Pancreas (tissue), 10 donors: ENCODE results near the gene MRPS33. TPM values are rescaled to one million over a fixed set of nuclear protein-coding genes. Genes with fewer than 3 reads are reported as not detected.

ENCODE experiments used
- ATAC-seq, 4 donors: fragments of 200-7000 bp; cut with Tn5 transposase; one replicate each; pipeline versions ENCODE4 v1.8.0 to v1.9.1; 2020; ENCODE audit warnings: mild to moderate bottlenecking in 4 of 4, moderate library complexity in 4 of 4
- DNase-seq, 6 donors: peaks; one replicate each; pipeline ENCODE4 v3.0.0-alpha.2; 2020
- FAIRE-seq: peaks from 2 replicates; lab custom pipeline; 2012; peaks lifted over from hg19 to GRCh38; lab: Jason Lieb, UNC
- H3K27ac ChIP-seq, 4 donors: fragments of 200-600 bp; sonication (generic); 1 replicate in 3 of 4; 2 replicates in 1 of 4; pipeline versions ENCODE4 v1.5.0 to v1.8.0; 2020
- H3K27me3 ChIP-seq, 4 donors: fragments of 200-600 bp; one replicate each; pipeline ENCODE4 v1.8.0; 2021
- H3K36me3 ChIP-seq, 3 donors: fragments of 200-600 bp; sonication (generic) in 1 of 3; one replicate each; pipeline versions ENCODE4 v1.5.0 to v1.8.0; 2020 to 2021
- H3K4me1 ChIP-seq, 3 donors: fragments of 200-600 bp; one replicate each; pipeline ENCODE4 v1.8.0; 2021
- H3K4me3 ChIP-seq, 4 donors: fragments of 200-600 bp; sonication (generic) in 2 of 4; one replicate each; pipeline versions ENCODE4 v1.5.0 to v1.8.0; 2020 to 2021
- H3K9me3 ChIP-seq, 4 donors: fragments of 200-600 bp; one replicate each; pipeline ENCODE4 v1.8.0; 2021
- WGBS, 2 donors: extraction: QIAGEN DNeasy Blood & Tissue Kit; methylation state at CpG; one replicate each; pipeline ENCODE4 v1.1.7; 2013; 5-methylcytosine and 5-hydroxymethylcytosine counted together
- intact Hi-C, 3 donors: fragments of 100-400 bp; cut with DNase I; formaldehyde crosslinking; loops; one replicate each; pipeline versions ENCODE4 v1.11.1 to v1.14.2; 2022
- polyA plus RNA-seq, 2 donors: library from polyadenylated mRNA; stranded (reverse); fragments of 200-250 nt; gene quantifications; one replicate each; pipeline ENCODE4 v1.2.3, GENCODE V29; 2013
- total RNA-seq, 6 donors: library from RNA; stranded (reverse); fragmentation: NEBNext Ultra II Directional in 4 of 6; extraction: Animal tissue kit (Norgen Biotek cat#: 25700) in 4 of 6; gene quantifications; one replicate each; pipeline versions ENCODE4 v1.2.1 to v1.2.4, GENCODE V29; 2021 to 2023
- TF ChIP-seq, protein P1 (sequence below), 4 donors: fragments of 200-600 bp; sonication (generic) in 3 of 4; IDR thresholded peaks; one replicate each; pipeline versions ENCODE4 v1.5.0 to v1.8.0; 2021; ENCODE audit warnings: antibody characterized with exemption in 4 of 4
- donor health status: healthy with polysubstance abuse.
- donor health status: DM: no; HTN: no; CAD: no; lungs with moderate emphysema.
- donor health status: DM: no; HTN: no; CAD: no.
- donor health status: control.
- donor health status: control.
- donor health status: Bipolar disorder and iron deficiency.
- donor health status: DM: yes; HTN: yes; CAD: no.
- donor health status: DM: no; HTN: no; CAD: no.
- donor health status: DM: no; HTN: no; CAD: no.
- donor health status: DM: yes; HTN: yes; CAD: no.

Gene MRPS33
- total and polyA plus RNA-seq, 8 donors: 19.6 to 44.9 (median 28.3) TPM

- no peak overlapping the region for H3K4me3 ChIP-seq
- ATAC-seq (no peak), FAIRE-seq (no peak), DNase-seq (no peak)
- TF ChIP-seq, protein P1, sequence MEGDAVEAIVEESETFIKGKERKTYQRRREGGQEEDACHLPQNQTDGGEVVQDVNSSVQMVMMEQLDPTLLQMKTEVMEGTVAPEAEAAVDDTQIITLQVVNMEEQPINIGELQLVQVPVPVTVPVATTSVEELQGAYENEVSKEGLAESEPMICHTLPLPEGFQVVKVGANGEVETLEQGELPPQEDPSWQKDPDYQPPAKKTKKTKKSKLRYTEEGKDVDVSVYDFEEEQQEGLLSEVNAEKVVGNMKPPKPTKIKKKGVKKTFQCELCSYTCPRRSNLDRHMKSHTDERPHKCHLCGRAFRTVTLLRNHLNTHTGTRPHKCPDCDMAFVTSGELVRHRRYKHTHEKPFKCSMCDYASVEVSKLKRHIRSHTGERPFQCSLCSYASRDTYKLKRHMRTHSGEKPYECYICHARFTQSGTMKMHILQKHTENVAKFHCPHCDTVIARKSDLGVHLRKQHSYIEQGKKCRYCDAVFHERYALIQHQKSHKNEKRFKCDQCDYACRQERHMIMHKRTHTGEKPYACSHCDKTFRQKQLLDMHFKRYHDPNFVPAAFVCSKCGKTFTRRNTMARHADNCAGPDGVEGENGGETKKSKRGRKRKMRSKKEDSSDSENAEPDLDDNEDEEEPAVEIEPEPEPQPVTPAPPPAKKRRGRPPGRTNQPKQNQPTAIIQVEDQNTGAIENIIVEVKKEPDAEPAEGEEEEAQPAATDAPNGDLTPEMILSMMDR (IDR thresholded peaks at IDR 0.05): no peak
- no peaks in the 10 kb centered on the region for H3K9me3 ChIP-seq
- H3K36me3 ChIP-seq: no peaks in the 10 kb centered on the region
- H3K27ac ChIP-seq: no peak overlapping the region
- no peaks in the 10 kb centered on the region for H3K4me1 ChIP-seq
- WGBS, 2 donors: 63 to 69% methylated on average over 1 of the region's 1 CpG
- intact Hi-C loops: no loop called here
- peaks cover 0 to 4% (median 0%) of the 10 kb centered on the region in 4 donors for H3K27me3 ChIP-seq
These were observed 8.5 kb upstream of the MRPS33 start for GRCh38 chr7:141023295-141023694.

DNA sequence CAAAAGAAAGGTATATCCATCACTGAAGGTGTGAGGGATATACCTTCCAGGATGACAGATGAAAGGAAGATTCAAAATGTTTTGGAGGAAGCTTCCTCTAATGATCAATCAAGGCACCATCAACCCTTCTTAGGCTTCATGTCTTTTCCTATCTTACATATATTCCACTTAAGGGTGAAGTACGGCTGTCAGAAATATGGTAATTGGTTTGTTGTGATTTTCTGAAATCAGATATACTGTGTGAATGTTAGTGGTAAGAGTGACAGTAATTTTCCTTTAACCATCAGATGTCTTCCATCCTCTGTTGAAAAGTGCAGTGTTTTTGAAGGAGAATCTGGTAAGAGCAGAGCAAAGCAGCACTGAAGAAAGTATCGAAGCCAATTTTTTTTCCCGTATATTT is 2.8 kb upstream of the MRPS33 start:
- Histone ChIP-seq H3K27ac (no peak overlapping the region), H3K4me3 (no peak overlapping the region), H3K9me3 (no peaks in the 10 kb centered on the region), H3K36me3 (no peaks in the 10 kb centered on the region), H3K27me3 (peaks cover 0 to 4% (median 0%) of the 10 kb centered on the region in 4 donors), H3K4me1 (peaks cover 0 to 8% (median under 1%) of the 10 kb centered on the region in 3 donors)
- 71 to 83% methylated on average over 3 of the region's 3 CpGs for WGBS, 2 donors
- intact Hi-C loops: no loop called here
- FAIRE-seq: no peak
- TF ChIP-seq, protein P1 (IDR thresholded peaks at IDR 0.05): no peak
- no peak for ATAC-seq
- no peak for DNase-seq

DNA sequence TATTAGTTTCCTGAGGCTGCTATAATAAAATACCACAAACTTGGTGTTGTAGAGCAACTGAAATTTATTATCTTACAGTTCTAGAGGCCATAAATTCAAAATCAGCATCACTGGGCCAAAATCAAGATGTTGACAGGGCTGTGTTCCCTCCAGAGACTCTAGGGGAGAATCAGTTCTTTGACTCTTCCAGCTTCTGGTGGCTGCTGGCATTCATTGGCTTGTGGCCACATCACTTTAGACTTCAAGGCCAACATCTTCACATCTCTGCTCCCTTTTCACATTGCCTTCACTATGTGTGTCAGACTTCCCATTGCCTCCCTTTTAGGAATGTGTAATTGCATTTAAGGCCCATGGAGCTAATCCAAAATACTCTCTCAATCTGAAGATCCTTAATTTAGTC is 1.6 kb upstream of the MRPS33 start:
- H3K36me3 ChIP-seq: no peaks in the 10 kb centered on the region
- H3K4me1 ChIP-seq: peaks cover 0 to 12% (median 3%) of the 10 kb centered on the region in 3 donors
- no peak overlapping the region for H3K4me3 ChIP-seq
- ATAC-seq (no peak), FAIRE-seq (no peak), DNase-seq (no peak)
- intact Hi-C loops: no loop called here
- peaks cover 0 to 4% (median 0%) of the 10 kb centered on the region in 4 donors for H3K27me3 ChIP-seq
- H3K27ac ChIP-seq: no peak overlapping the region
- TF ChIP-seq, protein P1 (IDR thresholded peaks at IDR 0.05): no peak
- H3K9me3 ChIP-seq: no peaks in the 10 kb centered on the region

DNA sequence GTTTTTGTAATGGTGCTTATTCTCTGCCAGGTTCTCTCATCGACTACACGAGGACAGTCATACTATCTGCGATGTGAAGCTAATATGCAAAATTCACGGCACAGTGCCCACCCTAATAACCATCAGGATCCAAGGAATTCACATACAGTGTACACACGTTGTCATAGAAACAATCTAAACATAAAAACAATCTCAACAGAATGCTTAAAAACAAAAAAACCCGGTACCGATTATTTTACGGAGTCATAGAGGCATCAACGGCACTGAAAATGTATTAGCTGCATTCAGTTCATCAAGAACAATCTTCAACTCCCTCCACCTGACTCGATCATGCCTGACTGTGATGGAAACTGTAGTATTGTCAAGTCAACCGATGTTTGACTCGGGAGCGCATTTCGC is 628 bp downstream of the MRPS33 start:
- TF ChIP-seq, protein P1 (IDR thresholded peaks at IDR 0.05): no peak
- peak overlapping the region; percentile 38 to 56 (median 51) for H3K4me3 ChIP-seq
- peaks cover 0 to 4% (median 0%) of the 10 kb centered on the region in 4 donors for H3K27me3 ChIP-seq
- DNase-seq: no peak
- peak overlapping the region; percentile 55 to 89 (median 77) for H3K27ac ChIP-seq
- H3K4me1 ChIP-seq: peaks cover 0 to 12% (median 3%) of the 10 kb centered on the region in 3 donors
- no peaks in the 10 kb centered on the region for H3K9me3 ChIP-seq
- intact Hi-C loops: loop anchor here in 2 of 3 donors (5.0 kb wide), 1 partner anchor 202 kb away; no protein-coding TSS in a partner anchor
- peaks cover 0 to 10% (median 6%) of the 10 kb centered on the region in 3 donors for H3K36me3 ChIP-seq
- peak; percentile 6 to 14 (median 7) for ATAC-seq
- no peak for FAIRE-seq
- 0 to 1% methylated on average over 14 of the region's 14 CpGs for WGBS, 2 donors

DNA sequence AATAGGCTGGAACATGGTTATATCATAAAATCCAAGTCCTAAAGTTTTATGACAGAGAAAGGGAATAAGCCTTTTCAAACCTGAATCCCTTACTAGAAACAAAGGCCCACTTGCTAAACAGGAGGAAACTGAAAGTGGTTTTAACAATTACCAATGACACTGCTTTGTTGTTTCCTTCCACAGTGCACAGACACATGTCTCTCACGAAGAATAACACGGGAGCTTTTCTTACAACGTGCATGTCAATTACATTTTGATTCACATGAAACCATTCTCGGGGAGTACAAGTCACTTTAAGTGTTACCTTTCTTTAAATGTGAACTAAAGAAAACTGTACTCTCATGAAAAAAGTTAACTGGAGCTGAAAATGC is 1.4 kb downstream of the MRPS33 start:
- no peak for DNase-seq
- 38 to 48% methylated on average over 4 of the region's 4 CpGs for WGBS, 2 donors
- ATAC-seq: no peak
- Histone ChIP-seq H3K9me3 (no peaks in the 10 kb centered on the region), H3K36me3 (peaks cover 1 to 10% (median 6%) of the 10 kb centered on the region in 3 donors), H3K27ac (no peak overlapping the region), H3K4me3 (peak overlapping the region in 1 of 4 donors; percentile 56), H3K27me3 (no peaks in the 10 kb centered on the region), H3K4me1 (peaks cover 0 to 12% (median 3%) of the 10 kb centered on the region in 3 donors)
- no peak for FAIRE-seq
- intact Hi-C loops: loop anchor here in 2 of 3 donors (5.0 kb wide), 1 partner anchor 201 kb away; no protein-coding TSS in a partner anchor
- TF ChIP-seq, protein P1 (IDR thresholded peaks at IDR 0.05): no peak
